ENCODE data around the gene DNAH8.

The DNAH8 gene

GRCh38 chr6:39009476-39009875 lies 294.4 kb downstream of the DNAH8 start:
- no peak for DNase-seq
- in situ Hi-C loops (cut with HindIII; ENCODE audit: low pct_ligation_motif_present, low pct_unique_long_range_greater_than_20kb, low sequenced_read_pairs) = no loop called here

GRCh38 chr6:39016839-39017546 lies 301.9 kb downstream of the DNAH8 start:
- DNase-seq = no peak
- in situ Hi-C loops (cut with HindIII; ENCODE audit: low pct_ligation_motif_present, low pct_unique_long_range_greater_than_20kb, low sequenced_read_pairs) = no loop called here

- in situ Hi-C loops (cut with HindIII; ENCODE audit: low pct_ligation_motif_present, low pct_unique_long_range_greater_than_20kb, low sequenced_read_pairs) = no loop called here
Observed at GRCh38 chr6:39017547-39017880, 302.4 kb downstream of the DNAH8 start.

GRCh38 chr6:39018103-39018502 lies 303.0 kb downstream of the DNAH8 start:
- no peak for DNase-seq
- in situ Hi-C loops (cut with HindIII; ENCODE audit: low pct_ligation_motif_present, low pct_unique_long_range_greater_than_20kb, low sequenced_read_pairs) = no loop called here

More at GRCh38 chr6:39017547-39017880, 302.4 kb downstream of the DNAH8 start:
- no peak for DNase-seq

- DNase-seq = no peak
- in situ Hi-C loops (cut with HindIII; ENCODE audit: low pct_ligation_motif_present, low pct_unique_long_range_greater_than_20kb, low sequenced_read_pairs) = no loop called here
Observed at GRCh38 chr6:39020136-39020535, 305.0 kb downstream of the DNAH8 start.

- in situ Hi-C loops (cut with HindIII; ENCODE audit: low pct_ligation_motif_present, low pct_unique_long_range_greater_than_20kb, low sequenced_read_pairs) = no loop called here
- DNase-seq = no peak
Observed at GRCh38 chr6:39021041-39021440, 305.9 kb downstream of the DNAH8 start.

GRCh38 chr6:39021779-39022178 lies 306.7 kb downstream of the DNAH8 start:
- in situ Hi-C loops (cut with HindIII; ENCODE audit: low pct_ligation_motif_present, low pct_unique_long_range_greater_than_20kb, low sequenced_read_pairs) = no loop called here
- no peak for DNase-seq

GRCh38 chr6:39026175-39026574 lies 311.1 kb downstream of the DNAH8 start:
- in situ Hi-C loops (cut with HindIII; ENCODE audit: low pct_ligation_motif_present, low pct_unique_long_range_greater_than_20kb, low sequenced_read_pairs) = no loop called here

GRCh38 chr6:39029156-39030011 lies 314.3 kb downstream of the DNAH8 start:
- in situ Hi-C loops (cut with HindIII; ENCODE audit: low pct_ligation_motif_present, low pct_unique_long_range_greater_than_20kb, low sequenced_read_pairs) = no loop called here
- DNase-seq = peak; percentile 19

More at GRCh38 chr6:39026175-39026574, 311.1 kb downstream of the DNAH8 start:
- DNase-seq = no peak

- in situ Hi-C loops (cut with HindIII; ENCODE audit: low pct_ligation_motif_present, low pct_unique_long_range_greater_than_20kb, low sequenced_read_pairs) = no loop called here
- DNase-seq = no peak
Observed at GRCh38 chr6:39035681-39036080, 320.6 kb downstream of the DNAH8 start.

- in situ Hi-C loops (cut with HindIII; ENCODE audit: low pct_ligation_motif_present, low pct_unique_long_range_greater_than_20kb, low sequenced_read_pairs) = no loop called here
- no peak for DNase-seq
Observed at GRCh38 chr6:39037082-39037508, 322.0 kb downstream of the DNAH8 start.

- DNase-seq = no peak
- in situ Hi-C loops (cut with HindIII; ENCODE audit: low pct_ligation_motif_present, low pct_unique_long_range_greater_than_20kb, low sequenced_read_pairs) = no loop called here
Observed at GRCh38 chr6:39037707-39038106, 322.6 kb downstream of the DNAH8 start.

- DNase-seq = no peak
- in situ Hi-C loops (cut with HindIII; ENCODE audit: low pct_ligation_motif_present, low pct_unique_long_range_greater_than_20kb, low sequenced_read_pairs) = no loop called here
Observed at GRCh38 chr6:39040080-39040673, 325.1 kb downstream of the DNAH8 start.

- in situ Hi-C loops (cut with HindIII; ENCODE audit: low pct_ligation_motif_present, low pct_unique_long_range_greater_than_20kb, low sequenced_read_pairs) = no loop called here
Observed at GRCh38 chr6:39041072-39041471, 326.0 kb downstream of the DNAH8 start.

GRCh38 chr6:39043776-39044175 lies 328.7 kb downstream of the DNAH8 start:
- no peak for DNase-seq
- in situ Hi-C loops (cut with HindIII; ENCODE audit: low pct_ligation_motif_present, low pct_unique_long_range_greater_than_20kb, low sequenced_read_pairs) = no loop called here

More at GRCh38 chr6:39041072-39041471, 326.0 kb downstream of the DNAH8 start:
- DNase-seq = no peak

GRCh38 chr6:39044181-39044580 lies 329.1 kb downstream of the DNAH8 start:
- in situ Hi-C loops (cut with HindIII; ENCODE audit: low pct_ligation_motif_present, low pct_unique_long_range_greater_than_20kb, low sequenced_read_pairs) = no loop called here
- no peak for DNase-seq

GRCh38 chr6:39047434-39048327 lies 332.6 kb downstream of the DNAH8 start:
- in situ Hi-C loops (cut with HindIII; ENCODE audit: low pct_ligation_motif_present, low pct_unique_long_range_greater_than_20kb, low sequenced_read_pairs) = no loop called here
- no peak for DNase-seq

Data from ACHN (cell line).